ENCODE results near the gene MATK.
"Not testable (repeated sequence)": the region's sequence is repeated elsewhere in the genome, so short reads cannot be mapped to it uniquely, and the experiment has no call there.

The MATK gene

GRCh38 chr19:3773814-3774515 lies 12.2 kb downstream of the MATK start:
- in situ Hi-C loops (cut with MboI; ENCODE audit: low sequenced_read_pairs): no loop called here

DNA sequence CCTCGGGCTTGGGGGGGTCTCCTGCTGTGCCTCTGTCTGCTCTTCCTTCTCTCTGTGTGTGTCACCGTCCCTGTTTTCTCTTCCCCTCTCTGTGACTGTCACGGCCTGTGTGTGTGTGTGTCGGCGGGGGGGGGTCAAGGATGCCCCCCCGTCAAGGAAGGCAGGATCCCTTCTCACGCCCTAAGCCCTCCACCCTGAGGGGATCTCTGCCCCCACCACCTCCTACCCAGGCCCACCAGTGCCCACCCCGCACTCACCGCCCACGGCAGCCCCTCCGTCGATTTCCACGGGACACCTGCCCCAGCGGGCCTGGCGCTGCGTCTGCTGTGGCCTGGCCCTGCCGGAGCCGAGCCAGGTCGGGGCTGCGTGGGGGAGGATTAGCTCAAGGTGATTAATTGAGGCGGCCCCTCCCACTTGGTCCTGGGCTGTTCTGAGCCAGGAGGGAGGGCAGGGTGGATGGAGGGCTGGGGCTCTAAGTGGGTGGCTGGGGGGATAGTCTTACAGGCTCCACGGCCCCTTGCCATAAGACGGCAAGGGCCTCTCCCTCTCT lies 14.2 kb downstream of the MATK start, which contains the start of gene RAX2:
Gene RAX2 (minus strand): TSS at position 323 of the 550 bp plus-strand sequence. CDS start 486 bp downstream, outside the sequence.
- in situ Hi-C loops (cut with MboI; ENCODE audit: low sequenced_read_pairs): no loop called here

- in situ Hi-C loops (cut with MboI; ENCODE audit: low sequenced_read_pairs): no loop called here
These were observed 14.9 kb downstream of the MATK start for GRCh38 chr19:3771000-3771905.

DNA sequence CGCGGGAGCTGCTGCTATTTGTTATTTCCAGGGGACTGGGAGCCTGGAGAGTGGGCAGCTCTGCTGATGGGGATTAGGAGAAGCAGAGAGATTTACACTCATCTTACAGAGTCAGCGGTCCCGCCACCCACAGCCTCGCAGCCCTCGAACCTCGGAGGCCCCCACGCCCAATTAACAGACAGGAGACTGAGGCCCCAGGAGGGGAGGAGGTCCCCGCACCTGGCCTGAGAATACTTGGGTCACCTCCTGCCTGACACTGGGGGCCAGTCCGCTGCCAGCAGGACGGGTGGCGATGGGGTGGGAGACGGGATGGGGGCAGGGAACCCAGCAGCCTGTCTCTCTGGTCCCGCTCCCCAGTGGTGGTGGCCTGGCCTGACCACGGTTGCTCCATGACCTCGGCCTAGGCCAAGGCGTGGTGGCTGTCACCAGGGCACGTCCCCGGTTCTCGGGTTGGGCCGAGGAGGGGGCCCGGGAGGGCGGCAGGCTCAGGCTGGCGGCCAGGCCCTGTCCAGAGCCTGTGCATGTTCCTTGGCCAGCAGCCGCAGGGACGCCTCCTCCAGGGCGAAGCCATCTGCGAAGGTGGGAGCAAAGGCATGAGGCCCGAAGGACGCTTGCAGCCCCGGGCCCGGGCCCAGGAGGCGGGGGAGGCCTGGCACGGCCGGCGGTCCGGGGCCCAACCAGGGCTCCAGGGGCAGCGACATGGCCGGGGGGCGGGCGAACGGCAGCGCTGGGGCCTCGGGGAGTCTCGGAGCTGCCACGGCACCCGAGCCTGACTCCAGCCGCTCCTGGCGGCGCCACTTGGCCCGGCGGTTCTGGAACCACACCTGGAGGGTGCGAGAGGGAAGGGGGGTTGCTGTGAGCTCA lies 15.8 kb downstream of the MATK start:
- in situ Hi-C loops (cut with MboI; ENCODE audit: low sequenced_read_pairs): no loop called here

- in situ Hi-C loops (cut with MboI; ENCODE audit: low sequenced_read_pairs): no loop called here
These were observed 16.7 kb downstream of the MATK start for GRCh38 chr19:3769494-3769893.

- in situ Hi-C loops (cut with MboI; ENCODE audit: low sequenced_read_pairs): no loop called here
These were observed 17.5 kb downstream of the MATK start for GRCh38 chr19:3768748-3769099.

GRCh38 chr19:3768015-3768747 lies 18.0 kb downstream of the MATK start:
- in situ Hi-C loops (cut with MboI; ENCODE audit: low sequenced_read_pairs): no loop called here

GRCh38 chr19:3767050-3767449 lies 19.1 kb downstream of the MATK start:
- in situ Hi-C loops (cut with MboI; ENCODE audit: low sequenced_read_pairs): no loop called here

- in situ Hi-C loops (cut with MboI; ENCODE audit: low sequenced_read_pairs): no loop called here
These were observed 19.7 kb downstream of the MATK start for GRCh38 chr19:3766520-3766919.

DNA sequence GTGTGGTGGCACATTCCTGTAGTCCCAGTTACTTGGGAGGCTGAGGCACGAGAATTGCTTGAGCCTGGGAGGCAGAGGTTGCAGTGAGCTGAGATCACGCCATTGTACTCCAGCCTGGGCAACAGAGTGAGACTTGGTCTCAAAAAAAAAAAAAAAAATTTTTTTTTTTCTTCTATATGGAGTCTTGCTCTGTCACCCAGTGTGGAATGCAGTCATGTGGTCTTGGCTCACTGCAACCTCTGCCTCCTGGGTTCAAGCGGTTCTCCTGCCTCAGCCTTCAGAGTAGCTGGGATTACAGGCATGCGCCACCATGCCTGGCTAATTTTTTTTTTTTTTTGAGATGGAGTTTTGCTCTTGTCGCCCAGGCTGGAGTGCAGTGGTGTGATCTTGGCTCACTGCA lies 20.4 kb downstream of the MATK start:
- in situ Hi-C loops (cut with MboI; ENCODE audit: low sequenced_read_pairs): not testable (repeated sequence)

GRCh38 chr19:3765121-3765520 lies 21.1 kb downstream of the MATK start:
- in situ Hi-C loops (cut with MboI; ENCODE audit: low sequenced_read_pairs): no loop called here

DNA sequence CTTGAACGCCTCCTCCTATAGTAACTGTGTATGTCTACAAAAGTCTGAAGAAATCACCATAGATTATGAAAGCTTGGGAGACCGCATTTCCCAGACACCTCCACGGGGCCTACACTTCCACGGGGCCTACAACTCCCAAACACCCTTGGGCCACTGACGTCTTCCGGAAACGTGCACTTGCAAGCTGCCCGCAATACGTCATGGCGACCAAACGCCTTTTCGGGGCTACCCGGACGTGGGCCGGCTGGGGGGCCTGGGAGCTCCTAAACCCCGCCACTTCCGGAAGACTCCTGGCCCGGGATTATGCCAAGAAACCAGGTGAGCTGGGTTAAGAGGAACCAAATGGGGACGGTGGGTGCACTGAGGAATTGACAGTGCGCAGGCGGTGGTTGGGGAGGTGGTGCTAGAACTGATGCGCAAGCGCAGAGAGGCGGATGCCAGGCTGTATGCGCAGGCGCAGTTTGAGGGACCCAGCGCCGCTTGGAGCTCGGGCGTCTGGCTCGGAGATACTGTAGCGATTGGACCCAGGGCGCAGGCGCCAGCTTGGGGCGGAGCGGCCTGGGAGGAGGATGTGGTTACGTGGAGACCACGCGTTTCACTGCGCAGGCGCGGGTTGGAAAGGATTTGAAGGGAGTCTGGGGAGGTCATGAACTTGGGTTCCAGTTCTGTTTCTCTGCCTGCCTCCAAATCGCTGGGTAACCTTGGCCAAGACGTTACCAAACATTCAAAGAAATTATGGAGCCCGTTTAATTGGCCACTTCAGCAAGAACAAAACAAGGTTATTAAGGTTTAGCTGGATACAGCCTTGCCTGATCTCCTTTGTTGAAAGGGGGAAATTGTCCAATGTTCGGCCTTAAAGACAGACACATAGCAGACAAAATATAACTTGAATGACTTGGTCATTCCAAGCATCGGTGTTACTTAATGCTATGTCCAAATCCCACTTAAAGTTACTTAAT lies 23.4 kb downstream of the MATK start, which contains the start of gene MRPL54:
Gene MRPL54 (plus strand): TSS at position 182 of the 959 bp plus-strand sequence. CDS start 19 bp downstream, at position 201.
- in situ Hi-C loops (cut with MboI; ENCODE audit: low sequenced_read_pairs): no loop called here

GRCh38 chr19:3762130-3762473 lies 24.1 kb downstream of the MATK start:
- in situ Hi-C loops (cut with MboI; ENCODE audit: low sequenced_read_pairs): no loop called here

DNA sequence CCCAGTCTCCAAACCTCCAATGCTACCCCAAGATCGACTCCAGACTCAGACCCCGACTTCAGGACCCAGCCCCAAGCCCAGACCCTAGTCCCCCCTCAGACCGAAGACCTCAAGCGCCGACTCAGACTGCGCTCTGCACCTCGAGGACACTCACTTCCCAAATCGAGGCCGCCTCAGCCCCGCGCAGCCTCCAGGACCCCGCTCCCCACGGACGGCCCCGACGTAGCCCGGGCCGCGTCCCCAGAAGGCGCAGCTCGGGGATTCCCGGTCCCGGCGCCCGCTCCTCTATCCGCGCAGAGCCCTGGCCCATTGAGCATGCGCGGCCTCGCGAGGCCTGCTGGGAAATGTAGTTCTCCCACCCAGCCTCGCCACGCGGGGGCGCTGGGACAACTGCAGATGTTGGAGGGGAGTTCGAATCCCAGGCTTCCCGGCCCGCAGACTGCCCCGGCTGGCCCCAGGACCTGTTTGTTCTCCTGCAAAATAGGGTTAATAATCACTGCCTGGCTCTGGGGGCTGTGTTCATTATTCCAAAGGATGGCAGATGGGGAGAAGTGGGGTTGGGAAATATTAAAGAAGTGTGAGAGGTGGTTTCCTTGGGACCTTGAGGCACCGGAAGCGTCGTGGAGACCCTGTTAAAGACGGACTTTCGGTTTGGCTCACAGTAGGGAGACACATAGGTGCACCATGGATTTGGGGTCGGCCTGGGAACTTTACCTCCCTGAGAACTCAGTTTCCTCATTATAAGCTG lies 24.6 kb downstream of the MATK start, which contains the start of gene APBA3:
Gene APBA3 (minus strand): TSS at position 311 of the 748 bp plus-strand sequence. CDS start 1,428 bp downstream, outside the sequence.
- in situ Hi-C loops (cut with MboI; ENCODE audit: low sequenced_read_pairs): no loop called here

GRCh38 chr19:3760871-3761361 lies 25.3 kb downstream of the MATK start:
- in situ Hi-C loops (cut with MboI; ENCODE audit: low sequenced_read_pairs): no loop called here

DNA sequence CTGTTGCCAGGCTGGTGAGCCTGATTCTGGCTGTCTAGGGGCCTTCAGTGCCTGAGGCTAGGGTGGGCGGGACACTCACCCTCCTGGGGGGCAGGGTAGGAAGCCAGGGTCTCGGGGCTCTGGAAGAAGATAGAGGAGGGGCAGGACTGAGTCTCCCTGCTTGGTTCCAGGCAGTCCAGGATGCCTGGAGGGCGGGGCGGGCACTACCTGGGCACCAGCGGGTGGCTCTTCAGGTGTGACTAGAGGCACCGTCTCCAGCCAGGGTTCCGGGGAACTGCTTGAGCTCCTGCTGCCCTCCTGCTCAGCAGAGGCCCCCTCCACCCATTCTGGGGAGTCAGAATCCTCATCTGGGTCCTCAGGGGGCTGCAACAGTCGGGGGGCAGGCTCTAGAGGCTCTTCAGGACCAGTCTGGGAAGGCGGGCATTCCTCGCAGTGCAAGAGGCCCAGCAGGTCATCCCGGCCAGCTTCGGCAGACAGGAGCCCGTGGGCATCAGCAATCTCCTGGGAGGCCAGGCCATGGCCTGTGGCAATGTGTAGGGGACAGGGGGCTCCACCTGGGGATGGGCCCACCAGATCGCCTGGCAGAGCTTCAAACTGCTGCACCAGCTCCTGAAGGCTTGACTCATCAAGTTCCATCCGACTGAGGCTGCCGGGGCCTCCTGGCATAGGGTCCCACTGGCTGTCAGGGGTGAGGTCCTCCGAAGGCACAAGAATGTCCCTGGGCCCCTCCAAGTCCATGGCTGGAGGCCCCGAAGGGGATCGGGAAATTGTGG lies 26.5 kb downstream of the MATK start:
- in situ Hi-C loops (cut with MboI; ENCODE audit: low sequenced_read_pairs): no loop called here

DNA sequence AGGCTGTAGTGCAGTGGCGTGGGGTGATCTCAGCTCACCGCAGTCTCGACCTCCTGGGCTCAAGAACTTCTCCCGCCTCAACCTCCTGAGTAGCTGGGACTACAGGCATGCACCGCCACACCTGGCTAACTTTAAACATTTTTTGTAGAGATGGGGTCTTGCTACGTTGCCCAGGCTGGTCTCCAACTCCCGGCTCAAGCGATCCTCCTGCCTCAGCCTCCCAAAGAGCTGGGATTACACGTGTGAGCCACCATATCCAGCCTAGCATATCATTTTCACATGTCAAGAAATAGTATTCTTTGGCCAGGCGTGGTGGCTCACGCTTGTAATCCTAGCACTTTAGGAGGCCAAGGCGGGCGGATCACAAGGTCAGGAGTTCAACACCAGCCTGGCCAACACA lies 27.9 kb downstream of the MATK start:
- in situ Hi-C loops (cut with MboI; ENCODE audit: low sequenced_read_pairs): not testable (repeated sequence)
